T1000 (cell line): ENCODE measurements around the gene HHATL.

ENCODE experiments used
- DNase-seq: peaks from one replicate; lab custom pipeline; 2025; ENCODE audit warnings: mixed read lengths; lab: John Stamatoyannopoulos, UW

Gene HHATL

GRCh38 chr3:42664438-42664803 is 38.2 kb downstream of the HHATL start:
- DNase-seq = no peak

GRCh38 chr3:42663581-42664437 is 38.8 kb downstream of the HHATL start:
- DNase-seq = no peak

GRCh38 chr3:42662813-42663535 is 39.6 kb downstream of the HHATL start:
- no peak for DNase-seq

- no peak for DNase-seq
These were observed 40.4 kb downstream of the HHATL start for GRCh38 chr3:42662037-42662812.

GRCh38 chr3:42661593-42662022 is 41.0 kb downstream of the HHATL start:
- DNase-seq = no peak

GRCh38 chr3:42660898-42661297 is 41.7 kb downstream of the HHATL start:
- DNase-seq = no peak

- no peak for DNase-seq
These were observed 42.4 kb downstream of the HHATL start for GRCh38 chr3:42660131-42660715.

- DNase-seq = no peak
These were observed 43.0 kb downstream of the HHATL start for GRCh38 chr3:42659451-42660130.

GRCh38 chr3:42658771-42659390 is 43.7 kb downstream of the HHATL start:
- DNase-seq = no peak

GRCh38 chr3:42658091-42658770 is 44.4 kb downstream of the HHATL start:
- no peak for DNase-seq

- no peak for DNase-seq
These were observed 44.9 kb downstream of the HHATL start for GRCh38 chr3:42657675-42658074.

GRCh38 chr3:42656680-42657610 is 45.7 kb downstream of the HHATL start:
- no peak for DNase-seq

GRCh38 chr3:42655980-42656679 is 46.5 kb downstream of the HHATL start:
- no peak for DNase-seq

GRCh38 chr3:42655331-42655888 is 47.2 kb downstream of the HHATL start:
- DNase-seq = no peak

- DNase-seq = peak; percentile 21
These were observed 48.0 kb downstream of the HHATL start for GRCh38 chr3:42654331-42655201.

GRCh38 chr3:42653560-42654330 is 48.9 kb downstream of the HHATL start, which contains the start of gene ZBTB47:
Gene ZBTB47, plus strand, starts transcription at chr3:42653697. Its CDS starts 4,659 bp downstream, at chr3:42658356.
- no peak for DNase-seq

GRCh38 chr3:42653303-42653559 is 49.4 kb downstream of the HHATL start:
- no peak for DNase-seq
